Lung (tissue), 5 donors: ENCODE results near the gene ZNF205. TPM values are rescaled to one million over a fixed set of nuclear protein-coding genes. Genes with fewer than 3 reads are reported as not detected.

ENCODE experiments used
- polyA plus RNA-seq, 2 donors: library from polyadenylated mRNA; stranded (reverse); fragments of 200-250 nt; gene quantifications; one replicate each; pipeline ENCODE4 v1.2.1, GENCODE V29; 2013
- small RNA-seq: library from RNA; depleted of rRNA; stranded (forward); fragments of <200 nt; gene quantifications from one replicate; pipeline ENCODE3, GENCODE V24; 2014; ENCODE audit warnings: low replicate concordance
- total RNA-seq, 2 donors: library from RNA; depleted of rRNA in 1 of 2; stranded (reverse); fragments of >200 nt in 1 of 2; gene quantifications; one replicate each; pipeline ENCODE4 v1.2.1, GENCODE V29; 2014 to 2021
- donor health status: Bipolar disorder and iron deficiency.
- donor health status: healthy.
- donor health status: DM: yes; HTN: yes; CAD: no.

Gene ZNF205
- total and polyA plus RNA-seq, 4 donors = 9.8 to 33.0 (median 11.5) TPM

Small RNA genes lying within 50 kb of the gene (small RNA-seq; reads per million reads assigned to genes)
- not detected for gene RNU1-22P

Other genes with a start within 250 kb of the ZNF205 start
- gene FLYWCH2, start 229.4 kb upstream of the ZNF205 start, total RNA-seq = 10 to 100 TPM; 26.7 to 38.0 TPM
- gene FLYWCH2, start 229.4 kb upstream of the ZNF205 start, polyA plus RNA-seq = 10 to 100 TPM; 40.4 to 40.6 TPM
- 10 to 100 TPM; 15.0 to 34.3 TPM for gene FLYWCH1, start 200.7 kb upstream of the ZNF205 start, total RNA-seq
- gene FLYWCH1, start 200.7 kb upstream of the ZNF205 start, polyA plus RNA-seq = 10 to 100 TPM; 13.3 to 27.7 TPM
- under 1 TPM in 1 of 2 donors, not detected in 1; 0.15 TPM for gene KREMEN2, start 148.3 kb upstream of the ZNF205 start, total RNA-seq
- gene KREMEN2, start 148.3 kb upstream of the ZNF205 start, polyA plus RNA-seq = under 1 TPM; 0.06 to 0.14 TPM
- 10 to 100 TPM in 1 of 2 donors, 1 to 10 TPM in 1; 4.0 to 21.3 TPM for gene PAQR4, start 143.2 kb upstream of the ZNF205 start, total RNA-seq
- gene PAQR4, start 143.2 kb upstream of the ZNF205 start, polyA plus RNA-seq = 10 to 100 TPM; 10.6 to 15.6 TPM
- 1 to 10 TPM; 2.9 to 5.9 TPM for gene PKMYT1, start 132.1 kb upstream of the ZNF205 start, total RNA-seq
- 1 to 10 TPM; 4.6 to 9.4 TPM for gene PKMYT1, start 132.1 kb upstream of the ZNF205 start, polyA plus RNA-seq
- 1 to 10 TPM; 1.5 to 5.3 TPM for gene CLDN9, start 99.7 kb upstream of the ZNF205 start, total RNA-seq
- gene CLDN9, start 99.7 kb upstream of the ZNF205 start, polyA plus RNA-seq = under 1 TPM; 0.91 to 0.98 TPM
- gene CLDN6, start 94.4 kb upstream of the ZNF205 start, total RNA-seq = 1 to 10 TPM in 1 of 2 donors, under 1 TPM in 1; 0.92 to 7.1 TPM
- under 1 TPM in 1 of 2 donors, not detected in 1; 0.10 TPM for gene CLDN6, start 94.4 kb upstream of the ZNF205 start, polyA plus RNA-seq
- 100 to 1,000 TPM in 1 of 2 donors, 10 to 100 TPM in 1; 19.1 to 107 TPM for gene TNFRSF12A, start 92.2 kb upstream of the ZNF205 start, total RNA-seq
- 100 to 1,000 TPM; 132 to 192 TPM for gene TNFRSF12A, start 92.2 kb upstream of the ZNF205 start, polyA plus RNA-seq
- 10 to 100 TPM; 10.9 to 51.1 TPM for gene HCFC1R1, start 88.6 kb upstream of the ZNF205 start, total RNA-seq
- 100 to 1,000 TPM in 1 of 2 donors, 10 to 100 TPM in 1; 40.4 to 138 TPM for gene HCFC1R1, start 88.6 kb upstream of the ZNF205 start, polyA plus RNA-seq
- 10 to 100 TPM; 12.7 to 39.9 TPM for gene THOC6, start 88.6 kb upstream of the ZNF205 start, total RNA-seq
- 10 to 100 TPM; 40.0 to 58.3 TPM for gene THOC6, start 88.6 kb upstream of the ZNF205 start, polyA plus RNA-seq
- 10 to 100 TPM; 15.9 to 24.4 TPM for gene BICDL2, start 75.6 kb upstream of the ZNF205 start, total RNA-seq
- gene BICDL2, start 75.6 kb upstream of the ZNF205 start, polyA plus RNA-seq = 10 to 100 TPM; 12.7 to 17.1 TPM
- 10 to 100 TPM in 1 of 2 donors, 1 to 10 TPM in 1; 4.2 to 34.9 TPM for gene MMP25, start 66.0 kb upstream of the ZNF205 start, total RNA-seq
- gene MMP25, start 66.0 kb upstream of the ZNF205 start, polyA plus RNA-seq = 10 to 100 TPM in 1 of 2 donors, 1 to 10 TPM in 1; 6.2 to 94.4 TPM
- 100 to 1,000 TPM in 1 of 2 donors, 10 to 100 TPM in 1; 83.7 to 153 TPM for gene IL32, start 46.9 kb upstream of the ZNF205 start, total RNA-seq
- gene IL32, start 46.9 kb upstream of the ZNF205 start, polyA plus RNA-seq = 100 to 1,000 TPM; 247 to 275 TPM
- gene ZSCAN10, start 13.3 kb upstream of the ZNF205 start, total RNA-seq = under 1 TPM in 1 of 2 donors, not detected in 1; 0.21 TPM
- gene ZSCAN10, start 13.3 kb upstream of the ZNF205 start, polyA plus RNA-seq = under 1 TPM in 1 of 2 donors, not detected in 1; 0.02 TPM
- 10 to 100 TPM; 12.8 to 13.1 TPM for gene ZNF213, start 22.4 kb downstream of the ZNF205 start, total RNA-seq
- gene ZNF213, start 22.4 kb downstream of the ZNF205 start, polyA plus RNA-seq = 10 to 100 TPM in 1 of 2 donors, 1 to 10 TPM in 1; 7.8 to 10.3 TPM
- not detected for gene OR1F1, start 75.6 kb downstream of the ZNF205 start, total RNA-seq
- gene OR1F1, start 75.6 kb downstream of the ZNF205 start, polyA plus RNA-seq = not detected
- 1 to 10 TPM; 6.5 to 7.8 TPM for gene ZNF200, start 122.6 kb downstream of the ZNF205 start, total RNA-seq
- gene ZNF200, start 122.6 kb downstream of the ZNF205 start, polyA plus RNA-seq = 1 to 10 TPM; 4.3 to 6.4 TPM
- gene MEFV, start 144.0 kb downstream of the ZNF205 start, total RNA-seq = 10 to 100 TPM in 1 of 2 donors, 1 to 10 TPM in 1; 4.8 to 11.3 TPM
- 10 to 100 TPM in 1 of 2 donors, 1 to 10 TPM in 1; 1.3 to 21.7 TPM for gene MEFV, start 144.0 kb downstream of the ZNF205 start, polyA plus RNA-seq
- gene ZNF263, start 170.9 kb downstream of the ZNF205 start, total RNA-seq = 10 to 100 TPM; 27.3 to 48.4 TPM
- 10 to 100 TPM; 13.4 to 23.9 TPM for gene ZNF263, start 170.9 kb downstream of the ZNF205 start, polyA plus RNA-seq
- gene TIGD7, start 192.8 kb downstream of the ZNF205 start, total RNA-seq = 10 to 100 TPM in 1 of 2 donors, 1 to 10 TPM in 1; 4.7 to 11.5 TPM
- gene TIGD7, start 192.8 kb downstream of the ZNF205 start, polyA plus RNA-seq = 1 to 10 TPM; 2.9 to 3.1 TPM
- gene ZNF75A, start 192.9 kb downstream of the ZNF205 start, total RNA-seq = 10 to 100 TPM; 23.8 to 35.1 TPM
- 10 to 100 TPM; 11.3 to 19.0 TPM for gene ZNF75A, start 192.9 kb downstream of the ZNF205 start, polyA plus RNA-seq
- under 1 TPM in 1 of 2 donors, not detected in 1; 0.51 TPM for gene OR2C1, start 243.3 kb downstream of the ZNF205 start, total RNA-seq
- under 1 TPM in 1 of 2 donors, not detected in 1; 0.05 TPM for gene OR2C1, start 243.3 kb downstream of the ZNF205 start, polyA plus RNA-seq